ENCODE results near the gene TMEM213.

The TMEM213 gene

GRCh38 chr7:138843632-138844580 lies 46.1 kb downstream of the TMEM213 start:
- no peak for DNase-seq

- no peak for DNase-seq
Measured at GRCh38 chr7:138845711-138846110, 47.9 kb downstream of the TMEM213 start.

- no peak for DNase-seq
Measured at GRCh38 chr7:138848056-138848980, 50.5 kb downstream of the TMEM213 start.

- DNase-seq = no peak
Measured at GRCh38 chr7:138849701-138850100, 51.9 kb downstream of the TMEM213 start.

- DNase-seq = no peak
Measured at GRCh38 chr7:138852469-138852868, 54.7 kb downstream of the TMEM213 start.

- DNase-seq = no peak
Measured at GRCh38 chr7:138853448-138853847, 55.7 kb downstream of the TMEM213 start.

- no peak for DNase-seq
Measured at GRCh38 chr7:138854115-138854645, 56.4 kb downstream of the TMEM213 start.

GRCh38 chr7:138857728-138858127 lies 59.9 kb downstream of the TMEM213 start:
- DNase-seq = no peak

- DNase-seq = no peak
Measured at GRCh38 chr7:138861051-138861450, 63.3 kb downstream of the TMEM213 start.

GRCh38 chr7:138863931-138864330 lies 66.1 kb downstream of the TMEM213 start:
- no peak for DNase-seq

- DNase-seq = no peak
Measured at GRCh38 chr7:138864667-138865066, 66.9 kb downstream of the TMEM213 start.

GRCh38 chr7:138865843-138866242 lies 68.0 kb downstream of the TMEM213 start:
- no peak for DNase-seq

- no peak for DNase-seq
Measured at GRCh38 chr7:138866353-138866752, 68.6 kb downstream of the TMEM213 start.

GRCh38 chr7:138867744-138868143 lies 70.0 kb downstream of the TMEM213 start:
- no peak for DNase-seq

GRCh38 chr7:138868711-138869110 lies 70.9 kb downstream of the TMEM213 start:
- no peak for DNase-seq

- DNase-seq = no peak
Measured at GRCh38 chr7:138869353-138869752, 71.6 kb downstream of the TMEM213 start.

- no peak for DNase-seq
Measured at GRCh38 chr7:138871065-138871813, 73.4 kb downstream of the TMEM213 start.

- DNase-seq = no peak
Measured at GRCh38 chr7:138871814-138872090, 74.0 kb downstream of the TMEM213 start.

- DNase-seq = no peak
Measured at GRCh38 chr7:138872576-138872975, 74.8 kb downstream of the TMEM213 start.

GRCh38 chr7:138873220-138873892 lies 75.6 kb downstream of the TMEM213 start:
- no peak for DNase-seq

- no peak for DNase-seq
Measured at GRCh38 chr7:138875794-138876193, 78.0 kb downstream of the TMEM213 start.

GRCh38 chr7:138876326-138876725 lies 78.5 kb downstream of the TMEM213 start:
- DNase-seq = no peak
